Kidney (tissue), 14 donors: ENCODE results near the gene MST1. TPM values are rescaled to one million over a fixed set of nuclear protein-coding genes. Genes with fewer than 3 reads are reported as not detected.

Experiments
- DNase-seq, 5 donors: peaks; one replicate each; pipeline ENCODE4 v3.0.0-alpha.2; 2013 to 2020
- FAIRE-seq: peaks from 2 replicates; lab custom pipeline; 2012; peaks lifted over from hg19 to GRCh38; lab: Jason Lieb, UNC
- H3K27ac ChIP-seq, 2 donors: one replicate each; pipeline ENCODE4 v1.7.0; 2013; ENCODE audit warnings: low read depth in 2 of 2, low read length in 2 of 2, inconsistent platforms in 1 of 2
- H3K27me3 ChIP-seq: one replicate; pipeline ENCODE4 v1.7.1; 2013; ENCODE audit warnings: low read length, inconsistent platforms; ENCODE audit not compliant: control insufficient read depth, insufficient read depth
- H3K36me3 ChIP-seq, 3 donors: one replicate each; pipeline versions ENCODE4 v1.7.0 to v1.7.1; 2013; ENCODE audit warnings: low read length in 3 of 3, control low read depth in 1 of 3, inconsistent platforms in 1 of 3; ENCODE audit not compliant: insufficient read depth in 3 of 3, control insufficient read depth in 2 of 3
- H3K4me1 ChIP-seq, 3 donors: one replicate each; pipeline versions ENCODE4 v1.7.0 to v1.7.1; 2013; ENCODE audit warnings: low read length in 3 of 3, inconsistent platforms in 1 of 3, low read depth in 1 of 3; ENCODE audit not compliant: control insufficient read depth in 2 of 3, insufficient read depth in 2 of 3
- H3K4me3 ChIP-seq, 3 donors: one replicate each; pipeline versions ENCODE4 v1.7.0 to v1.8.1; 2013; ENCODE audit warnings: low read length in 3 of 3, control low read depth in 1 of 3, inconsistent platforms in 1 of 3
- H3K9ac ChIP-seq, 3 donors: one replicate each; pipeline versions ENCODE4 v1.7.0 to v1.7.1; 2013; ENCODE audit warnings: low read length in 3 of 3, control low read depth in 1 of 3, inconsistent platforms in 1 of 3
- H3K9me3 ChIP-seq, 3 donors: one replicate each; pipeline versions ENCODE4 v1.7.0 to v1.7.1; 2013; ENCODE audit warnings: low read length in 3 of 3, control low read depth in 1 of 3, inconsistent platforms in 1 of 3; ENCODE audit not compliant: control insufficient read depth in 2 of 3, insufficient read depth in 1 of 3
- CTCF ChIP-seq: IDR thresholded peaks from 3 replicates; pipeline ENCODE4 v1.5.1; 2012; ENCODE audit warnings: mild to moderate bottlenecking, moderate library complexity, borderline replicate concordance; ENCODE audit not compliant: insufficient read depth; ENCODE audit errors: extremely low read depth
- intact Hi-C: fragments of 100-400 bp; cut with DNase I; formaldehyde crosslinking; loops from one replicate; pipeline ENCODE4 v1.11.1; 2022
- polyA plus RNA-seq: library from polyadenylated mRNA; stranded (reverse); fragments of 350-450 nt; fragmentation: Illumina TruSeq; extraction: RNeasy Lipid Tissue Mini Kit (QIAGEN cat#74804); gene quantifications from one replicate; pipeline ENCODE4 v1.2.3, GENCODE V29; 2014; ENCODE audit warnings: low read depth, low replicate concordance; ENCODE audit not compliant: insufficient read depth
- total RNA-seq: library from RNA; stranded (reverse); fragmentation: NEBNext Ultra II Directional; extraction: Animal tissue kit (Norgen Biotek cat#: 25700); gene quantifications from one replicate; pipeline ENCODE4 v1.2.1, GENCODE V29; 2021
- donor health status: control.
- donor health status: control.
- donor health status: control.
- donor health status: control.
- donor health status: control.
- donor health status: DM: yes; HTN: yes; CAD: no.
- donor health status: Normal renal cell carcinoma (clear cell type).

The MST1 gene
- total and polyA plus RNA-seq, 2 donors from 2014 or later, result 77.3 to 152 TPM

GRCh38 chr3:49638445-49638844, 50.8 kb downstream of the MST1 start:
- H3K27me3 ChIP-seq, result no peaks in the 10 kb centered on the region
- no peaks in the 10 kb centered on the region for H3K36me3 ChIP-seq
- H3K27ac ChIP-seq, result no peak overlapping the region
- H3K4me1 ChIP-seq, result no peaks in the 10 kb centered on the region
- H3K9me3 ChIP-seq, result no peaks in the 10 kb centered on the region
- TF ChIP-seq CTCF, result no peak
- intact Hi-C loops, result no loop called here
- DNase-seq, result no peak
- H3K9ac ChIP-seq, result no peak overlapping the region
- FAIRE-seq, result no peak
- no peak overlapping the region for H3K4me3 ChIP-seq

- no peak for TF ChIP-seq CTCF
- Histone ChIP-seq H3K4me1 (no peaks in the 10 kb centered on the region), H3K27me3 (no peaks in the 10 kb centered on the region), H3K9me3 (no peaks in the 10 kb centered on the region), H3K4me3 (no peak overlapping the region), H3K27ac (no peak overlapping the region), H3K36me3 (no peaks in the 10 kb centered on the region), H3K9ac (no peak overlapping the region)
- intact Hi-C loops, result no loop called here
- FAIRE-seq, result no peak
- no peak for DNase-seq
Measured at GRCh38 chr3:49636883-49637609, 52.2 kb downstream of the MST1 start.

- no peaks in the 10 kb centered on the region for H3K9me3 ChIP-seq
- no peak for DNase-seq
- no peaks in the 10 kb centered on the region for H3K27me3 ChIP-seq
- H3K9ac ChIP-seq, result no peak overlapping the region
- no peak for TF ChIP-seq CTCF
- FAIRE-seq, result no peak
- no peak overlapping the region for H3K4me3 ChIP-seq
- intact Hi-C loops, result no loop called here
- no peaks in the 10 kb centered on the region for H3K36me3 ChIP-seq
- H3K4me1 ChIP-seq, result no peaks in the 10 kb centered on the region
- no peak overlapping the region for H3K27ac ChIP-seq
Measured at GRCh38 chr3:49634736-49635135, 54.5 kb downstream of the MST1 start.

Other genes with a start within 250 kb of the MST1 start
- gene DAG1, start 219.2 kb downstream of the MST1 start, total RNA-seq, result 122 TPM
- 40.4 TPM for gene DAG1, start 219.2 kb downstream of the MST1 start, polyA plus RNA-seq
- 1.3 TPM for gene BSN, start 135.0 kb downstream of the MST1 start, total RNA-seq
- 0.11 TPM for gene BSN, start 135.0 kb downstream of the MST1 start, polyA plus RNA-seq
- gene APEH, start 15.1 kb downstream of the MST1 start, total RNA-seq, result 143 TPM
- 138 TPM for gene APEH, start 15.1 kb downstream of the MST1 start, polyA plus RNA-seq
- gene RNF123, start 83 bp upstream of the MST1 start, total RNA-seq, result 43.7 TPM
- 41.7 TPM for gene RNF123, start 83 bp upstream of the MST1 start, polyA plus RNA-seq
- gene AMIGO3, start 30.2 kb upstream of the MST1 start, total RNA-seq, result not detected
- 0.73 TPM for gene AMIGO3, start 30.2 kb upstream of the MST1 start, polyA plus RNA-seq
- gene GMPPB, start 34.5 kb upstream of the MST1 start, total RNA-seq, result 37.4 TPM
- gene GMPPB, start 34.5 kb upstream of the MST1 start, polyA plus RNA-seq, result 25.0 TPM
- 49.6 TPM for gene IP6K1, start 97.1 kb upstream of the MST1 start, total RNA-seq
- gene IP6K1, start 97.1 kb upstream of the MST1 start, polyA plus RNA-seq, result 21.7 TPM
- 0.54 TPM for gene CDHR4, start 110.4 kb upstream of the MST1 start, total RNA-seq
- gene CDHR4, start 110.4 kb upstream of the MST1 start, polyA plus RNA-seq, result not detected
- 6.3 TPM for gene INKA1, start 113.8 kb upstream of the MST1 start, total RNA-seq
- gene INKA1, start 113.8 kb upstream of the MST1 start, polyA plus RNA-seq, result 9.1 TPM
- gene UBA7, start 124.5 kb upstream of the MST1 start, total RNA-seq, result 102 TPM
- gene UBA7, start 124.5 kb upstream of the MST1 start, polyA plus RNA-seq, result 29.8 TPM
- gene TRAIP, start 167.1 kb upstream of the MST1 start, total RNA-seq, result 1.9 TPM
- 0.71 TPM for gene TRAIP, start 167.1 kb upstream of the MST1 start, polyA plus RNA-seq
- 0.16 TPM for gene CAMKV, start 180.4 kb upstream of the MST1 start, total RNA-seq
- not detected for gene CAMKV, start 180.4 kb upstream of the MST1 start, polyA plus RNA-seq
- 29.6 TPM for gene MST1R, start 214.4 kb upstream of the MST1 start, total RNA-seq
- 0.30 TPM for gene MST1R, start 214.4 kb upstream of the MST1 start, polyA plus RNA-seq
- 7.4 TPM for gene MON1A, start 240.3 kb upstream of the MST1 start, total RNA-seq
- 16.4 TPM for gene MON1A, start 240.3 kb upstream of the MST1 start, polyA plus RNA-seq